ENCODE results near the gene AKAP12. TPM values are rescaled to one million over a fixed set of nuclear protein-coding genes. Genes with fewer than 3 reads are reported as not detected.
A peak's percentile ranks its signal among the peaks of the same experiment; 100 is the strongest.

AKAP12 gene
- polyA plus RNA-seq, 1 donor (not counting 4 experiments of a cell fraction or from before 2014, with no cell fraction given): 0.56 TPM

DNA sequence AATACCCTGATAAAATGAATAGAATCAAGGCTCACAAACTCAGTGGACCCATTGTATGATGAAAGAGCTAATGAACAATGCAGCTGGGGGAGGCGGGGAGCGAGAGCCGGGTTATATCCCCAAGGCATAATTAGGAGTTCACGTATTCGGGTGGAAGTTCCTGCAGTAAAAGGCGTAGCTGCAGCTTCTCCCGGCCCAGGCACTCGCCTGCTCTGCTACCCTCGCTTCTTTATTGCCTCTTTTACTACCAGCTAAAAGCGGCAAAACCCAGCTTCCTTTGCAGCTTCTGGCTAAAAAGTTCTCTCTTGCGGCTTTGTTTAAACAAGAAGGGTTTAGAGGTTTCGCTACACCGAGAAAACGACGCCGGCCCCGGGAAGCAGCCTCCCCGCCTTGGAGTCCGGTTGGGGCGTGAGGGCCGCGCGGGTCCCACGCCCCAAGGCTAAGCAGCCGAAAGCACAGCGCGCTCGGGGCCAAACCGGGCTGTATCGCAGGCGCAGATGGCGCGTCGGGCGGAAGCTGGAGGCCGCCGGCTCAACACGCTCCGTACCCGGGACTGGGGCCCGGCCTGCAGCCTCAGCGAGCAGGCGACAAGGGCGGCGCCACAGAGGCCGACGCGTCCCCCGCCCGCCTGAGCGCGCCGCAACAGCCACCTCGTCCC is 150.0 kb downstream of the AKAP12 start:
- Histone ChIP-seq H3K9ac (ENCODE audit: control insufficient read depth, extremely low read depth, insufficient read depth, low read length) (peak overlapping the region; percentile 95), H3K27ac (ENCODE audit: control insufficient read depth, insufficient read depth, low read length) (peak overlapping the region; percentile 93), H3K4me2 (ENCODE audit: control insufficient read depth, extremely low read depth, insufficient read depth, low read depth, low read length) (peak overlapping the region; percentile 88), H2AFZ (ENCODE audit: control insufficient read depth, low read length) (peak overlapping the region; percentile 43), H3K9me3 (ENCODE audit: control insufficient read depth, low read depth, low read length) (no peaks in the 10 kb centered on the region), H3K36me3 (ENCODE audit: control insufficient read depth in 2 of 2, extremely low read depth in 1 of 2, insufficient read depth in 2 of 2, low read length in 2 of 2) (peaks cover 0 to 2% of the 10 kb centered on the region in 2 experiments), H3K9me1 (ENCODE audit: control insufficient read depth, extremely low read depth, insufficient read depth, low read length) (peaks cover 2% of the 10 kb centered on the region), H3K4me3 (ENCODE audit: control insufficient read depth in 2 of 3, extremely low read depth in 1 of 3, insufficient read depth in 2 of 3, low read depth in 1 of 3, low read length in 3 of 3) (peak overlapping the region; percentile 88 to 90 (median 89)), H3K79me2 (ENCODE audit: control insufficient read depth, insufficient read depth, low read length) (peaks cover 60% of the 10 kb centered on the region), H3K27me3 (ENCODE audit: control insufficient read depth, extremely low read depth, insufficient read depth, low read length) (no peaks in the 10 kb centered on the region), H4K20me1 (ENCODE audit: control insufficient read depth, extremely low read depth, insufficient read depth, low read length) (no peaks in the 10 kb centered on the region), H3K4me1 (ENCODE audit: control insufficient read depth, extremely low read depth, insufficient read depth, low read length) (peaks cover 29% of the 10 kb centered on the region)
- dilution Hi-C loops (cut with MboI; ENCODE audit: extremely low pct_ligation_motif_present, low sequenced_read_pairs): no loop called here
- FAIRE-seq (peak; percentile 48), DNase-seq (ENCODE audit: low read depth, low spot score) (no peak)
- TF ChIP-seq, protein P1, sequence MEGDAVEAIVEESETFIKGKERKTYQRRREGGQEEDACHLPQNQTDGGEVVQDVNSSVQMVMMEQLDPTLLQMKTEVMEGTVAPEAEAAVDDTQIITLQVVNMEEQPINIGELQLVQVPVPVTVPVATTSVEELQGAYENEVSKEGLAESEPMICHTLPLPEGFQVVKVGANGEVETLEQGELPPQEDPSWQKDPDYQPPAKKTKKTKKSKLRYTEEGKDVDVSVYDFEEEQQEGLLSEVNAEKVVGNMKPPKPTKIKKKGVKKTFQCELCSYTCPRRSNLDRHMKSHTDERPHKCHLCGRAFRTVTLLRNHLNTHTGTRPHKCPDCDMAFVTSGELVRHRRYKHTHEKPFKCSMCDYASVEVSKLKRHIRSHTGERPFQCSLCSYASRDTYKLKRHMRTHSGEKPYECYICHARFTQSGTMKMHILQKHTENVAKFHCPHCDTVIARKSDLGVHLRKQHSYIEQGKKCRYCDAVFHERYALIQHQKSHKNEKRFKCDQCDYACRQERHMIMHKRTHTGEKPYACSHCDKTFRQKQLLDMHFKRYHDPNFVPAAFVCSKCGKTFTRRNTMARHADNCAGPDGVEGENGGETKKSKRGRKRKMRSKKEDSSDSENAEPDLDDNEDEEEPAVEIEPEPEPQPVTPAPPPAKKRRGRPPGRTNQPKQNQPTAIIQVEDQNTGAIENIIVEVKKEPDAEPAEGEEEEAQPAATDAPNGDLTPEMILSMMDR (optimal IDR thresholded peaks at IDR 0.05 in 1 of 3, IDR thresholded peaks at IDR 0.05 in 1 of 3, conservative IDR thresholded peaks at IDR 0.05 in 1 of 3; ENCODE audit: extremely low read depth in 1 of 3, insufficient read depth in 2 of 3, low read length in 3 of 3): peak in 1 of 3 experiments; percentile 8
- TF ChIP-seq EZH2 (IDR thresholded peaks at IDR 0.05; ENCODE audit: low read length): no peak

DNA sequence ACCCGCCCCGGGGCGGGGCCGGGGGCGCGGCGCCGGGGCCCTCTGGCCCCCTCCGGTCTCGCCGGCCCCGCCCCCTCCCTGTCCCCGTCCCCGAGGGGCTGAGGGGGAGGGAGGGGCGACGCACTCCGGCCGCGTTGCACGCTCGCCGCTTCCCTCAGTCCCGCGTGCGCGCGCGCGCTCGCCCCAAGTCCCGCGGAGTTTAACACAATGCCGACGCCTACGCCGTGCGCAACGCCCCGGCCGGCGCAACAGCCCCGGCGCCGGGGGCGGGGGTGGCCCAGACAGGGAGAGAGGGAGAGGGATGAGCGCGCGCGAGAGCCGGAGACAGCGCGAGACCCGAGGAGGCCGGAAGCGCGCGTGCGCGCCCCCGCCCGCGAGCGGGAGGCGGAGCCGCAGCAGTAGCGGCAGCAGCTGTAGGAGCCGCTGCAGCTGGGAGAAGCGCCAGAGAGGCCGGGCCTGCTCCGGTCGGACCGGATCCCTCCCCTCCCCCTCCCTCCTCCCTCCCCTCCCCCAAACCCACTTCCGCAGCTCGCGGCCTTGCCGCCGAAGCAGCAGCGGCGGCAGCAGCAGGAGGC is 150.6 kb downstream of the AKAP12 start:
- peaks cover 2% of the 10 kb centered on the region for H3K9me1 ChIP-seq (ENCODE audit: control insufficient read depth, extremely low read depth, insufficient read depth, low read length)
- peaks cover 64% of the 10 kb centered on the region for H3K79me2 ChIP-seq (ENCODE audit: control insufficient read depth, insufficient read depth, low read length)
- dilution Hi-C loops (cut with MboI; ENCODE audit: extremely low pct_ligation_motif_present, low sequenced_read_pairs): no loop called here
- H3K4me1 ChIP-seq (ENCODE audit: control insufficient read depth, extremely low read depth, insufficient read depth, low read length): peaks cover 29% of the 10 kb centered on the region
- peak overlapping the region; percentile 88 for H3K4me2 ChIP-seq (ENCODE audit: control insufficient read depth, extremely low read depth, insufficient read depth, low read depth, low read length)
- H3K36me3 ChIP-seq (ENCODE audit: control insufficient read depth in 2 of 2, extremely low read depth in 1 of 2, insufficient read depth in 2 of 2, low read length in 2 of 2): peaks cover 0 to under 1% of the 10 kb centered on the region in 2 experiments
- H3K9ac ChIP-seq (ENCODE audit: control insufficient read depth, extremely low read depth, insufficient read depth, low read length): peak overlapping the region; percentile 95
- H3K27ac ChIP-seq (ENCODE audit: control insufficient read depth, insufficient read depth, low read length): peak overlapping the region; percentile 93
- TF ChIP-seq EZH2 (IDR thresholded peaks at IDR 0.05; ENCODE audit: low read length): no peak
- TF ChIP-seq, protein P1 (optimal IDR thresholded peaks at IDR 0.05 in 1 of 3, IDR thresholded peaks at IDR 0.05 in 1 of 3, conservative IDR thresholded peaks at IDR 0.05 in 1 of 3; ENCODE audit: extremely low read depth in 1 of 3, insufficient read depth in 2 of 3, low read length in 3 of 3): no peak
- H3K4me3 ChIP-seq (ENCODE audit: control insufficient read depth in 2 of 3, extremely low read depth in 1 of 3, insufficient read depth in 2 of 3, low read depth in 1 of 3, low read length in 3 of 3): peak overlapping the region; percentile 18 to 90 (median 88)
- H3K9me3 ChIP-seq (ENCODE audit: control insufficient read depth, low read depth, low read length): no peaks in the 10 kb centered on the region
- no peaks in the 10 kb centered on the region for H4K20me1 ChIP-seq (ENCODE audit: control insufficient read depth, extremely low read depth, insufficient read depth, low read length)
- DNase-seq (ENCODE audit: low read depth, low spot score) (peak; percentile 72), FAIRE-seq (no peak)
- H2AFZ ChIP-seq (ENCODE audit: control insufficient read depth, low read length): no peak overlapping the region
- H3K27me3 ChIP-seq (ENCODE audit: control insufficient read depth, extremely low read depth, insufficient read depth, low read length): no peaks in the 10 kb centered on the region
